GM21723 (cell line): ENCODE results near the gene ZNF316.
"Not testable (repeated sequence)": the region's sequence is repeated elsewhere in the genome, so short reads cannot be mapped to it uniquely, and the experiment has no call there.

Source experiments
- ATAC-seq: cut with Tn5 transposase; IDR thresholded peaks from one replicate; pipeline ENCODE4 v1.9.1; 2021; ENCODE audit warnings: mild to moderate bottlenecking, moderate library complexity; ENCODE audit not compliant: unreplicated experiment

ZNF316 gene

GRCh38 chr7:6621195-6622133 lies 15.7 kb upstream of the ZNF316 start:
- ATAC-seq: no peak

DNA sequence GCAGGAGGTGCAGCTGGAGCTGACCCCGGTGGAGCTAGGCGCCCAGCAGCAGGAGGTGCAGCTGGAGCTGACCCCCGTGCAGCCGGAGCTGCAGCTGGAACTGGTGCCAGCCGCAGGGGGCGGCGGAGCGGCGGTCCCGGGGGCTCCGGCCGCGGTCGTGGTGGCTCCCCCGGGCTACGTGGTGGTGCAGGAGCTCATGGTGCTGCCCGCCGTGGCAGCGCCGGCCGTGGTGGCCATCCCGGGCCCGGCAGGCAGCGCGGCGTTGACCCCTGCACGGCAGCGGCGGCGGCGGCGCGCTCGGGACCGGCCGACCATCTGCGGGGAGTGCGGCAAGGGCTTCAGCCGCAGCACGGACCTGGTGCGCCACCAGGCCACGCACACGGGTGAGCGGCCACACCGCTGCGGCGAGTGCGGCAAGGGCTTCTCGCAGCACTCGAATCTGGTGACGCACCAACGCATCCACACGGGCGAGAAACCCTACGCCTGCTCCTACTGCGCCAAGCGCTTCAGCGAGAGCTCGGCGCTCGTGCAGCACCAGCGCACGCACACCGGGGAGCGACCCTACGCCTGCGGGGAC lies 14.9 kb upstream of the ZNF316 start:
- ATAC-seq: no peak

DNA sequence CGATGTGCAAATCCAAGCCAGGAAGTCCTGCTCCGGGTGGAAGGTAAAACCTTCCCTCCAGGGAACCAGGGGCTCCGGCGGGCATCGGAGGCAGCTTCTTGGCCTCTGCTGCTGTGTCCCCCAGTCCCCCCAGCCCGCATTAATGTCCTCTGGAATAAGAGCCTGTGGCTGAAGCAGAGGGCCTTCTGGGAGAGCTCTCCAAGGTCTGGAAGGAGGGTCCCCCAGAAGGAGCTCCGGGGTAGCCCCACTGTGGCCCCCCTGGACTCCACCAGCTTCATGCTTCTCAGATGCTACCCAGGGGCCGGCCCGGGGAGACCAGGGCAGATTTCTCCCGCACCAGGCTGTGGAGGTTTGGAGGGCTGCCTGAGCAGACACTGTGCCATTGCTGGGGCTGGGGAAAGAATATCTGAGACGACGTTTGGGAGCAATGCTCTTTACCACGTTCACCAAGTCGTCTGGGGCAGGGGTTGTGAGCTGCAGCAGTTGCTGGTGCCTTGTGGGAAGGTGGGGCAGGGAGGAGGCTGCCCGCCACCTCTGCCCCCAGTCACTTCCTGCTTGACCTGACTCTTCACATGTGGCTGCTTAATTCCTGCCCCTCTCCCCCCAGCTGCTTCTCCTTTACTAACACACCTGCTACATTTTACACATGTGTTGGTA lies 13.4 kb upstream of the ZNF316 start:
- no peak for ATAC-seq

DNA sequence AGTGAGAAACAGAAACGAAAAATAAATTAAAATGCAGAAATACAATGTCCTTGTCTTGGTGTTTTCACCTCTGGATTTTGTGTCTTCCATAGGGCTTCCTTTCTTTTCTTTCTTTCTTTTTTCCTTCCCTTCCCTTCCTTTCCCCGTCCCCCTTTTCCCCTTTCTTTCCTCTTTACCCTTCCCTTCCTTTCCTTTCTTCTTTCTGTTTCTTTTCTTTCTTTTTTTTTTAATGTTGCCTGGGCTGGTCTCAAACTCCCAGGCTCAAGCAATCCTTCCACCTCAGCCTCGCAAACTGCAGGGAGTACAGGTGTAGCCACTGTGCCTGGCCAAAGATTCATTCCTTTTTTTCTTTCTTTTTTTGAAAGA lies 12.9 kb upstream of the ZNF316 start:
- no peak for ATAC-seq

- ATAC-seq: no peak
These were observed 9.1 kb upstream of the ZNF316 start for GRCh38 chr7:6628045-6628444.

GRCh38 chr7:6630007-6630849 lies 6.9 kb upstream of the ZNF316 start:
- ATAC-seq: no peak

DNA sequence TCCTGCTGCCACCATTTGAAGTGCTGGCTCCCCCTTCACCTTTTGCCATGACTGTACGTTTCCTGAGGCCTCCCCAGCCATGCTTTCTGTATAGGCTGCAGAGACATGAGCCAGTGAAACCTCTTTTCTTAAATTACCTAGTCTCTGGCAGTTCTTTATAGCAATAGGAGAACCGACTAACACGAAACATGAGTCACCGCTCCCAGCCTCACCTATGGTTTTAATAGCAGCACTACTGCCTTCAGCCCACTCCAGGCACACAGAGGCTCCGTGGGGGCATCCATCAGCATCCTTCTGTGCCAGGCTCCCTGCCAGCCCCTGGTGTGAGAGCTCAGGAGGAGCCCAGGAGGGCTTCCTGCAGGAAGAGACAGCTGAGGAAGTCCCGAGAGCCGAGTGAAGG lies 5.5 kb upstream of the ZNF316 start:
- ATAC-seq: no peak

DNA sequence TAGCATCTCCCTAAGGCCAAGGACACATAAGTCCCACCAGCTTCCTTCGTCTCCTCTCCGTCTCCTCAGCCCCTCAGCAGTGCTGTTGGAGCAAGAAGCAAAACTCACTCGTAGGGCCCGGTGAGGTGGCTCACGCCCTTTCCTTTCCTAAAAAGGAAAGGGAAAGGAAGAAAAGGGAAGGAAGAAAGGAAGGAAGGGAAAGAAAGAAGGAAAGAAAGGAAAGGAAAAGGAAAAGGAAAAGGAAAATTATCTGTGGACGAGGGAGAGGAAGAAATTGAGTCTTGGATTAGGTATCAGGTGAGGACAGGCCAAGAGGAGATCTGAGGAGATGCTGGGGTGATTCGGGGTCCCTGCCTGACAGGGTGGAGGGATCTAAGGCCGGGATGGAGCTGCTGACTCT lies 3.1 kb upstream of the ZNF316 start:
- no peak for ATAC-seq

DNA sequence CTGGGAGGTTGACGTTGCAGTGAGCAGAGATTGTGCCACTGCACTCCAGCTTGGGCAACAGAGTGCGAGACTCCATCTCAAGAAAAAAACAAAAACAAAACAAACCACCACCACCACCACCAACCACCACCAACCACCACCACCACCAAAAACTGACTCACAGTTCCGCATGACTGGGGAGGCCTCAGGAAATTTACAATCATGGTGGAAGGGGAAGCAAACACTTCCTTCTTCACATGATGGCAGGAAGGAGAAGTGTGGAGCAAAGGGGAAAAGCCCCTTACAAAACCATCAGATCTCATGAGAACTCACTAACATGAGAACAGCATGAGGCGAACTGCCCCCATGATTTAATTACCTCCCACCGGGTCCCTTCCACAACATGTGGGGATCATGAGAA lies 2.1 kb upstream of the ZNF316 start:
- ATAC-seq: not testable (repeated sequence)

- peak; percentile 80 for ATAC-seq
These were observed 569 bp downstream of the ZNF316 start for GRCh38 chr7:6637544-6638229.

DNA sequence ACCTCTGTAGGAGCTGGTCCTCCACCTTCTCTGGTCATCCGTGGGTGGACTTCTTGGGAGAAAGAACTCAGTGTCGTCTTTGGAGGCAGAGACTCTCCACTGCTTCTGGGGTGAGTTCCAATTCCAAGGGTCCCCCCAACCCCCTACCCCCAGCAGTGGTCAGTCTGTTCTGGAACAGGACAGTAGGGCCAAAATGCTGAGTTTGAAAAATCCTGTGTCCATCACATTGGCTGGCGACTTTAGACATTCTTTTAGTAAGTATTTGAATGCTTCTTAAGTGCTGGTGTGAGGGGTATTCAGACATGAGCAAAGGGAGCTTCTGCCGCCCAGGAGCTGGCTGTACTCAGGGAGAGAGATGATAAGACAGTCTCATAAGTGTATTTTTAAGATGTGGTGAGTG lies 1.9 kb downstream of the ZNF316 start:
- no peak for ATAC-seq

- no peak for ATAC-seq
These were observed 2.5 kb downstream of the ZNF316 start for GRCh38 chr7:6639627-6640026.

GRCh38 chr7:6640246-6640721 lies 3.2 kb downstream of the ZNF316 start:
- ATAC-seq: no peak

DNA sequence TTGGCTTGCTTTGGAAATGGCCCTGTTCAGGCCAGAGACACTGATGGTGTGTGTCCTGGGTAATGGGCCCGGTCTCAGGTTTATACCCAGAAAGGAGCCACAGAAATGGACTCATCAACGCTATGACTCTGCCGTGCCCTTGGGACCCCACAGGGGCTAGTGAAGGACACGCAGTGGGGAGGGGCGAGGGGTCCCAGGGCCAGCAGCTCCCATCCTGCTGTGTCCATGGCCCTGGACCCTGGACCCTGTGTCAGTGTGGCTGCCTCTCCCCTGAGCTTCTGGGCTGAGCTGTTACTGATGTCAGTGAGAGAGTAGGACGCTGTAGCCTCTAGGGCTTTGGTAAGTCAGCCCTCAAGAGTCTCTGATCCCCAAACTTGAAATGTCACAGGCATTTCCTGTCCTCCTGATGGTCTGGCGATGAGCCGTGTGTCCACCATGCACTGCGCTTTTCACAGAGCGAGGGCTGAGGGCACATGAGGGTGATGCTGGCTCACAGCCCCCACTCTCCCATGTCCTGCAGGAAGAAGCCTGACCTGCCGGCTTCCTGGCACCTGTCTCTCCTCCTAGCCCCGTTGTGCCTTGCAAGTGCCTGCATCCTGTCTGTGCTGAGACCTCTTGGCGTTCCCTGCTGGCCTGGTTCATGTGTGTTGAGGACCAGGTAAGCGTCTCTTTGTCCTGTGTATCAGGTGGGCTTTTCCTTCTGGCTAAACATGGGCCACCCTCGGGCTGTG lies 4.4 kb downstream of the ZNF316 start:
- no peak for ATAC-seq

GRCh38 chr7:6642239-6642839 lies 5.2 kb downstream of the ZNF316 start:
- ATAC-seq: no peak

DNA sequence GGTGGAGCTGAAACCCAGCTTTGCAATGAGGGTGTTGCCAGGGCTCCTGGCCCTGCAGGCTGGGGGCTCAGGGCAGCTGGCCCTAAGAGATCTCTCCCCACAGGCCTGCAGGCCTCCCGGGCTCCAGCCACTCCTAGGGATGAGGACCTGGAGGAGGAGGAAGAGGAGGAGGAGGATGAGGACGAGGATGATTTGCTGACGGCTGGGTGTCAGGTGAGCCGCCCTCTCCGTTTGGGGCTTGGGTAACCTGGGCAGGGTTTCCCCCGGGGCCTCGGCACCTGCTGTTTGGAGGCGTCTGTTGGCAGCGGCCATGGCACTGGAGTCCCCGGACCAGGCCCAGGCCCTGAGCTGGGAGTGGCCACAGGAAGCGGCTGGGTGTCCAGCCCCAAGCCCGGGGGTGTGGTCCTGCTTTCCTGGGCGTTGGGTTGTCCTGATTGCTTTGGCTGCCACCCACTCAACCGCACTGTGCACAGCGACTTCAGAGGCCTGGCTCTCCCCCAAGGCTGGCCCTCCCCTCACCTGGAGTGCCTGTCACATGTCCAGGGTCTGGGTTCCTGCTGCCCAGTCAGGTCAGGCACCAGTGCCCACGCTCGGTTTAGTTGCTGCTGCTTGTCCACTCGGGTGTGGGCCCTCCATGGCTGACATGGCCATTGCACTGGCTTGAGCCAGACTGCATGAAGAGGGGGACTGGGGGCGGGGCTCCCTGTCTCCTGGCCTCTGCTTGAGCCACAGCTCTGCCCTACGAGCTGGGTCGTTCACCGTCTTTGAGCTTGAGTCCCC lies 5.9 kb downstream of the ZNF316 start:
- ATAC-seq: no peak

GRCh38 chr7:6643915-6644625 lies 7.0 kb downstream of the ZNF316 start:
- ATAC-seq: no peak

DNA sequence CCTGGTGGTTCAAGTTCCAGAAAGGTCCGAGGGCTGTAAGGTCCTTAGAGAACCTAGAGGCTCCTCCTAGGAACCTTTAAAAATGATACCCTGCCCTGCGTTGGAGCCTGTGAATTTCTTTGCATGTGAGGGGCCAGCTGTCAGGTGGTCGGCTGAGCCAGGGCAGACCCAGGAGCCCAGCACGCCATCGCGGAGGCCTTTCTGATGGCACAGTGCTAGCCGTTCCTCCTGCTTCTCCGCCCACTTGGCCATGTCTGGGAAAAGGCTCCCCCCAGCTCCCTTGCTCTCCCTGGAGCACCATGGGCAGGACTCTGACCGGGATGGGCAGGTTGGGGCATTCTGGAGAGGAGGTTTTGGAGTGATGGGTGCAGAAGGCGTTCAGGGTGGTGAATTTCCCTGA lies 7.6 kb downstream of the ZNF316 start:
- ATAC-seq: no peak
